K562 (cell line): ENCODE measurements around the gene CNKSR1. TPM values are rescaled to one million over a fixed set of nuclear protein-coding genes. Genes with fewer than 3 reads are reported as not detected.

ENCODE experiments used
- ID3 ChIP-seq, 2 experiments: fragments of 250-450 bp in 1 of 2; fragments of 450-650 bp in 1 of 2; sonication (Bioruptor Pico) in 1 of 2; IDR thresholded peaks; 2 replicates each; pipeline versions ENCODE4 v1.6.1 to v1.8.0; 2016 to 2021; ENCODE audit warnings: mild to moderate bottlenecking in 2 of 2, moderate library complexity in 2 of 2, missing compliant biosample characterization in 1 of 2, missing genetic modification characterization in 1 of 2
- LARP7 ChIP-seq: fragments of 450-650 bp; IDR thresholded peaks from 2 replicates; pipeline ENCODE4 v1.6.1; 2016
- MBD2 ChIP-seq: sonication (generic); IDR thresholded peaks from 2 replicates; pipeline ENCODE4 v1.6.1; 2016; ENCODE audit warnings: low read depth, borderline replicate concordance
- MLX ChIP-seq, 2 experiments: fragments of 450-650 bp in 1 of 2; sonication (generic) in 1 of 2; formaldehyde crosslinking; conservative IDR thresholded peaks; 2 replicates each; pipeline versions ENCODE4 v1.4.0 to v1.8.1; 2020 to 2022; ENCODE audit warnings: mild to moderate bottlenecking in 1 of 2, missing genetic modification reagents in 1 of 2
- MTF1 ChIP-seq: fragments of 250-450 bp; sonication (Bioruptor Pico); IDR thresholded peaks from 2 replicates; pipeline ENCODE4 v1.9.0; 2021; ENCODE audit warnings: moderate library complexity, mild to moderate bottlenecking, inconsistent platforms, borderline replicate concordance
- NCOR1 ChIP-seq: fragments of 450-650 bp; IDR thresholded peaks from 2 replicates; pipeline ENCODE4 v1.6.1; 2016; ENCODE audit warnings: mild to moderate bottlenecking, moderate library complexity
- NKRF ChIP-seq: fragments of 450-650 bp; IDR thresholded peaks from 2 replicates; pipeline ENCODE4 v1.6.1; 2016; ENCODE audit warnings: borderline replicate concordance
- POLR2B ChIP-seq: fragments of 450-650 bp; IDR thresholded peaks from 2 replicates; pipeline ENCODE4 v1.6.1; 2018; ENCODE audit warnings: low read depth; ENCODE audit not compliant: partially characterized antibody
- SLC30A9 ChIP-seq: fragments of 250-450 bp; sonication (Bioruptor Pico); IDR thresholded peaks from 2 replicates; pipeline ENCODE4 v1.8.0; 2022; ENCODE audit warnings: mild to moderate bottlenecking, moderate library complexity
- SNIP1 ChIP-seq: fragments of 450-650 bp; IDR thresholded peaks from 2 replicates; pipeline ENCODE4 v1.7.1; 2017; ENCODE audit warnings: low read depth, mild to moderate bottlenecking
- WHSC1 ChIP-seq: IDR thresholded peaks from one replicate; pipeline ENCODE4 v1.6.1; 2012; ENCODE audit warnings: low read length, control low read depth, inconsistent platforms
- ZBTB11 ChIP-seq, 3 experiments: fragments of 200-800 bp in 1 of 3; fragments of 250-450 bp in 1 of 3; fragments of 450-650 bp in 1 of 3; sonication (Bioruptor Pico) in 1 of 3; sonication (Bioruptor generic) in 1 of 3; formaldehyde crosslinking in 1 of 3; IDR thresholded peaks; 2 replicates each; pipeline versions ENCODE4 v1.6.1 to v1.8.0; 2016 to 2022; ENCODE audit warnings: mild to moderate bottlenecking in 2 of 3, missing genetic modification characterization in 2 of 3, missing compliant biosample characterization in 1 of 3, moderate library complexity in 1 of 3
- ZBTB9 ChIP-seq: fragments of 450-650 bp; formaldehyde crosslinking; IDR thresholded peaks from 2 replicates; pipeline ENCODE4 v1.4.0; 2020; ENCODE audit warnings: mild to moderate bottlenecking, moderate library complexity
- ZMIZ1 ChIP-seq, 2 experiments: fragments of 150-350 bp in 1 of 2; IDR thresholded peaks; 2 replicates each; pipeline ENCODE4 v1.6.1; 2012 to 2016; ENCODE audit warnings: low read depth in 2 of 2, low read length in 2 of 2, mild to moderate bottlenecking in 1 of 2, moderate library complexity in 1 of 2
- ZNF316 ChIP-seq: fragments of 450-650 bp; IDR thresholded peaks from 2 replicates; pipeline ENCODE4 v1.6.1; 2016
- polyA plus RNA-seq, 8 experiments: library from polyadenylated mRNA; depleted of rRNA in 4 of 8; stranded (reverse) in 5 of 8; unstranded in 3 of 8; fragments of >200 nt; fragmentation: Nextera tagmentation in 2 of 8; fragmentation: Illumina TruSeq in 1 of 8; extraction: Ambion mirVana in 2 of 8; extraction: Trizol in 1 of 8; gene quantifications; 2 replicates each; pipeline versions ENCODE4 v1.2.1 to v1.2.3, GENCODE V29; 2011 to 2014; ENCODE audit warnings: inconsistent platforms in 1 of 8, missing spikeins in 1 of 8
- total RNA-seq, 7 experiments: library from RNA; depleted of rRNA in 6 of 7; stranded (reverse); fragments of >200 nt in 6 of 7; fragmentation: Illumina TruSeq in 2 of 7; extraction: Trizol in 2 of 7; gene quantifications; 2 replicates each; pipeline versions ENCODE4 v1.2.1 to v1.2.3, GENCODE V29; 2011 to 2021; ENCODE audit warnings: low replicate concordance in 1 of 7

Gene CNKSR1
- total and polyA plus RNA-seq, 9 of the 15 experiments (the other 6 are each of a cell fraction or from before 2014, with no cell fraction given): 0.03 to 2.8 (median 1.1) TPM

- TF ChIP-seq ZBTB11 (CRISPR knock-in tag; IDR thresholded peaks at IDR 0.05) (0 out of 6 replicates have a peak, but pooled peaks of 1 of the 3 experiments have one; percentile 2), ID3 (CRISPR knock-in tag; IDR thresholded peaks at IDR 0.05) (no peak), ID3 (tag; IDR thresholded peaks at IDR 0.05) (no peak), MBD2 (0 out of 2 replicates have a peak, but pooled peaks have one; percentile 7), NKRF (0 out of 2 replicates have a peak, but pooled peaks have one; percentile 6), LARP7 (peak; percentile 26; the same call in 1 of the 2 replicates), WHSC1 (no peak), POLR2B (no peak), SLC30A9 (CRISPR knock-in tag) (no peak), MTF1 (CRISPR knock-in tag) (no peak), ZMIZ1 (IDR thresholded peaks at IDR 0.05; ENCODE audit: low read depth in 2 of 2, low read length in 2 of 2) (no peak), NCOR1 (no peak), SNIP1 (no peak), ZNF316 (peak; percentile 28; the same call in 1 of the 2 replicates), MLX (CRISPR knock-in tag; conservative IDR thresholded peaks at IDR 0.05) (no peak), ZBTB9 (CRISPR knock-in tag) (0 out of 2 replicates have a peak, but pooled peaks have one; percentile 13)
These were observed 23.1 kb downstream of the CNKSR1 start (continued) for GRCh38 chr1:26200413-26200812.
